Heart left ventricle (tissue), 16 donors: Measurements from ENCODE around the gene NSMF. TPM values are rescaled to one million over a fixed set of nuclear protein-coding genes. Genes with fewer than 3 reads are reported as not detected.
A peak's percentile ranks its signal among the peaks of the same experiment; 100 is the strongest.

Experiments
- ATAC-seq, 4 donors: fragments of 200-7000 bp; cut with Tn5 transposase; one replicate each; pipeline ENCODE4 v1.9.1; 2020 to 2022; ENCODE audit warnings: moderate library complexity in 4 of 4, mild to moderate bottlenecking in 3 of 4, moderate number of reproducible peaks in 1 of 4
- DNase-seq, 5 donors: peaks; one replicate each; pipeline ENCODE4 v3.0.0-alpha.2; 2020
- H3K27ac ChIP-seq, 12 donors: fragments of 200-600 bp; sonication (generic) in 4 of 12; one replicate each; pipeline versions ENCODE4 v1.5.0 to v1.8.0; 2016 to 2022; ENCODE audit warnings: mild to moderate bottlenecking in 2 of 12
- H3K27me3 ChIP-seq, 9 donors: fragments of 200-600 bp; sonication (generic) in 2 of 9; one replicate each; pipeline versions ENCODE4 v1.5.1 to v1.8.0; 2016 to 2022; ENCODE audit warnings: mild to moderate bottlenecking in 3 of 9
- H3K36me3 ChIP-seq, 9 donors: fragments of 200-600 bp; sonication (generic) in 2 of 9; one replicate each; pipeline versions ENCODE4 v1.5.0 to v1.8.0; 2018 to 2022; ENCODE audit warnings: mild to moderate bottlenecking in 2 of 9
- H3K4me1 ChIP-seq, 12 donors: fragments of 200-600 bp; sonication (generic) in 4 of 12; one replicate each; pipeline versions ENCODE4 v1.5.0 to v1.8.0; 2016 to 2022; ENCODE audit warnings: mild to moderate bottlenecking in 3 of 12
- H3K4me3 ChIP-seq, 12 donors: fragments of 200-600 bp; sonication (generic) in 4 of 12; one replicate each; pipeline versions ENCODE4 v1.5.0 to v1.8.0; 2017 to 2022; ENCODE audit warnings: mild to moderate bottlenecking in 9 of 12, moderate library complexity in 4 of 12
- H3K9me3 ChIP-seq, 12 donors: fragments of 200-600 bp; sonication (generic) in 4 of 12; one replicate each; pipeline versions ENCODE4 v1.5.0 to v1.8.0; 2016 to 2022; ENCODE audit warnings: mild to moderate bottlenecking in 1 of 12
- POLR2A ChIP-seq, 2 donors: fragments of 450-650 bp; IDR thresholded peaks; one replicate each; pipeline ENCODE4 v1.6.1; 2017; ENCODE audit warnings: antibody characterized with exemption in 2 of 2, mild to moderate bottlenecking in 2 of 2, moderate library complexity in 2 of 2
- WGBS, 4 donors: extraction: QIAGEN DNeasy Blood & Tissue Kit in 2 of 4; methylation state at CpG; one replicate each; pipeline versions ENCODE4 v1.1.5 to v1.1.7; 2013 to 2018; 5-methylcytosine and 5-hydroxymethylcytosine counted together
- intact Hi-C, 10 donors: fragments of 100-400 bp; cut with DNase I; formaldehyde crosslinking; loops; one replicate each; pipeline versions ENCODE4 v1.11.1 to v1.14.2; 2022
- polyA plus RNA-seq, 2 donors: library from polyadenylated mRNA; stranded (reverse); fragments of 200-250 nt; gene quantifications; one replicate each; pipeline ENCODE4 v1.2.3, GENCODE V29; 2013
- total RNA-seq, 9 donors: library from RNA; depleted of rRNA in 2 of 9; stranded (reverse); fragments of >200 nt in 2 of 9; fragmentation: NEBNext Ultra II Directional in 3 of 9; extraction: Animal tissue kit (Norgen Biotek cat#: 25700) in 3 of 9; gene quantifications; one replicate each; pipeline versions ENCODE4 v1.1.0 to v1.2.4, GENCODE V29; 2016 to 2023
- TF ChIP-seq, protein P1 (sequence below), 12 donors: fragments of 200-600 bp; sonication (generic) in 4 of 12; IDR thresholded peaks; one replicate each; pipeline versions ENCODE4 v1.5.0 to v1.8.0; 2018 to 2022; ENCODE audit warnings: antibody characterized with exemption in 12 of 12, mild to moderate bottlenecking in 5 of 12
- donor health status: ischemic (EF 13 %, LVEDD 7.1; RV severe dilation, severe dysfunction).
- donor health status: healthy with polysubstance abuse.
- donor health status: DM: no; HTN: yes; CAD: no.
- donor health status: DM: no; HTN: no; CAD: no.
- donor health status: ischemic (EF 25% LVEDD 6.9; RV normal size, moderate dysfunction).
- donor health status: ischemic (EF 25% LVEDD 5.7; RV mildly dilated, moderate dysfunction).
- donor health status: healthy.
- donor health status: DM: yes; HTN: yes; CAD: no.
- donor health status: ischemic (EF 35%, LVEDD 5.7; RV mildly dilated, moderate dysfunction).
- donor health status: nonischemic (EF 11% LVEDD 7.7; RV severe dilation, severe dysfunction).
- donor health status: DM: yes; HTN: yes; CAD: no.
- donor health status: PGD.
- donor health status: ischemic (EF 29% LVEDD 5.4; RV normal size, mild dysfunction).
- donor health status: nonischemic (EF 23%, LVEDD 6.1; RV moderate dilation, normal function).

Gene NSMF
- total and polyA plus RNA-seq, 11 donors, result 7.5 to 22.1 (median 13.4) TPM

DNA sequence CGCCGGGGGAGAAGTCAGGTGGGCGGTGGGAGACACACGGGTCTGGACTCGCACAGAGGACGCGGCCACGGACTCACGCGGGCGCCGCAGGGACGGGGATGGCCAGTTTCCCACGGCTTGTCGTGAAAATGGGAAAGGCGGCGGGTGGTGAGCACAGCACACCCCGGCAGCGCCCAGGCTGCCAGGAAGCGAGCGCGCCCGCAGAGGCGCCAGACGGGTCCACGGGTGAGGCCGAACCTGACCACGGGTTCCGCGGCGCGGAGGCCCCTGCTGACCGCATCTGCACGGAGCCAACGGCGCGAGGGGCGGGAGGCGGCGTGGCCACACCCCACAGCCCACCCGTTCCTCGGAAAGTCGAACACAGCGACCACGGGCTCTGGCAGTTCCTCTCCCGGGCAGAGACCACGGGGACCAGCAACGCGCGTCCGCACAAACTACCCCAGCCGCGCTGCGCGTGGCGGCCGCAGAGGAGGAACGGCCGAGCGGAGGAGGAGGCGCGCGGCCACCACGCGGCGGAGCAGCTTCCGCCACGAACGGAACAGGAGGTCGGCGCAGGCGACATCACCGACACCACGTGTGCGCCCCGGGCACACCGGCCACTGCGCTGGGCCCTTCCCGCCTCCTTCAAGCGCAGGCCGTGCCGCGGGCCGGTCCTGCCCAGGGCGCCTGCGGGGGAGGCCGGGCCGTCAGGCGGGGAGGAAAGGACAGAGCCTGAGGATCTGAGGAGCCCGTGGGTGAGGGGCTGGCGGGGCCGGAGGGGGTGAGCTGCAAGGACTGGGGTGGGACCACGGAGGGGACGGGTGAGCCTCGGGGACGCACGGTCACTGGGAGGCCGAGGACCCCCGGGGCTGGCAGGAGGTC, 41.7 kb downstream of the NSMF start:
- H3K36me3 ChIP-seq, result no peaks in the 10 kb centered on the region
- H3K27ac ChIP-seq, result peak overlapping the region in 8 of 12 donors; percentile 4 to 74 (median 66)
- DNase-seq, result peak in 3 of 5 donors; percentile 24 to 62 (median 36)
- H3K4me1 ChIP-seq, result peaks cover 1 to 36% (median 17%) of the 10 kb centered on the region in 12 donors
- 52 to 92% (median 87%) methylated on average over 89 to 99 of the region's 99 CpGs for WGBS, 4 donors
- no peaks in the 10 kb centered on the region for H3K27me3 ChIP-seq
- peak overlapping the region in 11 of 12 donors; percentile 1 to 56 (median 42) for H3K4me3 ChIP-seq
- TF ChIP-seq, protein P1, sequence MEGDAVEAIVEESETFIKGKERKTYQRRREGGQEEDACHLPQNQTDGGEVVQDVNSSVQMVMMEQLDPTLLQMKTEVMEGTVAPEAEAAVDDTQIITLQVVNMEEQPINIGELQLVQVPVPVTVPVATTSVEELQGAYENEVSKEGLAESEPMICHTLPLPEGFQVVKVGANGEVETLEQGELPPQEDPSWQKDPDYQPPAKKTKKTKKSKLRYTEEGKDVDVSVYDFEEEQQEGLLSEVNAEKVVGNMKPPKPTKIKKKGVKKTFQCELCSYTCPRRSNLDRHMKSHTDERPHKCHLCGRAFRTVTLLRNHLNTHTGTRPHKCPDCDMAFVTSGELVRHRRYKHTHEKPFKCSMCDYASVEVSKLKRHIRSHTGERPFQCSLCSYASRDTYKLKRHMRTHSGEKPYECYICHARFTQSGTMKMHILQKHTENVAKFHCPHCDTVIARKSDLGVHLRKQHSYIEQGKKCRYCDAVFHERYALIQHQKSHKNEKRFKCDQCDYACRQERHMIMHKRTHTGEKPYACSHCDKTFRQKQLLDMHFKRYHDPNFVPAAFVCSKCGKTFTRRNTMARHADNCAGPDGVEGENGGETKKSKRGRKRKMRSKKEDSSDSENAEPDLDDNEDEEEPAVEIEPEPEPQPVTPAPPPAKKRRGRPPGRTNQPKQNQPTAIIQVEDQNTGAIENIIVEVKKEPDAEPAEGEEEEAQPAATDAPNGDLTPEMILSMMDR (IDR thresholded peaks at IDR 0.05), result no peak
- TF ChIP-seq POLR2A (IDR thresholded peaks at IDR 0.05), result no peak
- intact Hi-C loops, result no loop called here
- ATAC-seq, result peak in 3 of 4 donors; percentile 41 to 63 (median 53)
- no peaks in the 10 kb centered on the region for H3K9me3 ChIP-seq

DNA sequence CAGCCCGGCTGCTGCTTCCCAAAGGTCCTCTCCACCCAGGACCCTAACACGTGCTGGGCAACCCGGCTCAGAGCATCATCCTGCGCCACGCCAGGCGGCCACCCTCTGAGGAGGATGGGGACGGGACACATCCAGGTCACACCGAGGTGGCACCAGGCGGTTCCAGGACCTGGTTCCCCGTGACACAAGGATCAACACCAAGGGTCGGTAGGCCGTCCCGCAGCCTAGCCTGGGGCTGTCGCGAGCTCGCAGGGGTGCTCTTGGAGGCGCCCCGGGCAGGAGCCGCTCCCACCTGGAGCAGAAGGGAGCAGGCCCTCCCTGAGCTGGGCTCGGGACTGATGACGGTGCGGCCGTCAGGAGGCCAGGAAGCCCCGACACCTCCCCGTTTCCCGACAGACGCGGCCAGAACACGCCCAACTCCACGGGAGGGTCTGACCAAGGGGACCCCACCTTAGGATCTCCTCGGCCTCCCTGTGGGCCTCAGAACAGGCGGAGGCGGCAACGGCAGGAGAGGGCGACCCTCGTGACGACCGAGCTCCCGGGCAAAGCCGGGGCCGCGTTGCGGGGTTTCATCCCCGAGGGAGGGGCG, 42.5 kb downstream of the NSMF start:
- Histone ChIP-seq H3K4me3 (peak overlapping the region in 11 of 12 donors; percentile 1 to 56 (median 42)), H3K27ac (peak overlapping the region in 8 of 12 donors; percentile 4 to 74 (median 66)), H3K9me3 (no peaks in the 10 kb centered on the region), H3K27me3 (no peaks in the 10 kb centered on the region), H3K4me1 (peaks cover 4 to 36% (median 17%) of the 10 kb centered on the region in 12 donors), H3K36me3 (no peaks in the 10 kb centered on the region)
- WGBS, 4 donors, result 62 to 87% (median 81%) methylated on average over 15 to 45 of the region's 45 CpGs
- intact Hi-C loops, result no loop called here
- ATAC-seq (peak in 3 of 4 donors; percentile 6 to 60 (median 35)), DNase-seq (peak in 2 of 5 donors; percentile 45 to 66)
- no peak for TF ChIP-seq POLR2A (IDR thresholded peaks at IDR 0.05)
- TF ChIP-seq, protein P1 (IDR thresholded peaks at IDR 0.05), result no peak

DNA sequence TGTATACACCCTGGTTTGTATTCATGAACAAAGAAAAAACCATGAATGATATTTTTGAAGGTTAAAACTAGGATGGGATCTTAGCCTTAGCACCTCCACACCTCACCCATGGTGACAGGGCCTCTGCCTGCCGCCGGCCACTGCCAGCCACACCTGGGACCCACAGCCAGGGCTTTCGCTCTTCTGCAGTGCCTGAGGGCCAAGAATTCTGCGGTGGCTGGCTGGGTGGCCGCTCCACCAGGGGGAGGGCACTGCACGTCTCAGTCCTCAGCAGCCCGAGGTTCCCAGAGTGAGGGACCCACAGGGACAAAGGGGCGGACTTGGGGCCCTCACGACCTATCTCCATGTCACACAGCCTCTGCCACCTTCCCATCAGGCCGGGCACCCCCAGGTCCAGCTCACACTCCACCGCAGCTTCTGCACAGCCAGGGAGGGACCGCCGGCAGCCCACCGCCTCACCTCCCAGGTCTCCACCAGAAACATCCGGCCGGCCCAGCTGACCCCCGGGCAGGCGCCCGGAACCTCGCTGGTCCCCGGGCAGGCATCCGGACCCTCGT, 43.0 kb downstream of the NSMF start:
- peaks cover 4 to 39% (median 15%) of the 10 kb centered on the region in 12 donors for H3K4me1 ChIP-seq
- peak in 2 of 5 donors; percentile 25 to 35 for DNase-seq
- peak overlapping the region in 5 of 12 donors; percentile 66 to 74 (median 71) for H3K27ac ChIP-seq
- intact Hi-C loops, result no loop called here
- no peak for ATAC-seq
- TF ChIP-seq, protein P1 (IDR thresholded peaks at IDR 0.05), result no peak
- no peak for TF ChIP-seq POLR2A (IDR thresholded peaks at IDR 0.05)
- no peaks in the 10 kb centered on the region for H3K9me3 ChIP-seq
- 93 to 98% (median 94%) methylated on average over 10 to 23 of the region's 23 CpGs for WGBS, 4 donors
- H3K36me3 ChIP-seq, result no peaks in the 10 kb centered on the region
- H3K27me3 ChIP-seq, result no peaks in the 10 kb centered on the region
- H3K4me3 ChIP-seq, result peak overlapping the region in 4 of 12 donors; percentile 42 to 52 (median 48)

DNA sequence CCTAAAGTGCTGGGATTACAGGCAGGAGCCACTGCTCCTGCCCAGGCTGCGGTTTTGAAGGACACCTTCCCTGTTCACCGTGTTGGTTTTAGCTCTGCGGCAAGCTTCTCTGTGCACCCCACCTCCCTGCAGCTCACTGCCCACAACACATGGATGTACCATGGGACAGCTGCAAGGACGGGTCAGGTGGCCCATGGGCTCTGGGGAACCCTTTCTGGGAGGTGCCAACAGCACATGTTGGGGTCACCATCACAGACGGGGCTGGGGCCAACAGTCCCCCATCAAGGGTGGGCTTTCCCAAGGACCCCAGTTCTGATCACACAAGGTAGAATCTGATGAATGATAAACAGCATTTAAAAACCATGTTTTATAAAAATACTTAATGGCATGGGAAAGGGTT, 43.7 kb downstream of the NSMF start:
- Histone ChIP-seq H3K4me3 (no peak overlapping the region), H3K27ac (no peak overlapping the region), H3K4me1 (peaks cover 4 to 45% (median 20%) of the 10 kb centered on the region in 12 donors), H3K9me3 (no peaks in the 10 kb centered on the region), H3K36me3 (no peaks in the 10 kb centered on the region), H3K27me3 (no peaks in the 10 kb centered on the region)
- intact Hi-C loops, result no loop called here
- 80 to 95% (median 93%) methylated on average over 4 to 5 of the region's 5 CpGs for WGBS, 4 donors
- TF ChIP-seq POLR2A (IDR thresholded peaks at IDR 0.05), result no peak
- TF ChIP-seq, protein P1 (IDR thresholded peaks at IDR 0.05), result no peak
- DNase-seq (peak in 1 of 5 donors; percentile 19), ATAC-seq (no peak)
